IPS DF 6.9 (cell line): ENCODE data around the gene THSD7B.

ENCODE experiments used
- DNase-seq: peaks from one replicate; pipeline ENCODE4 v3.0.0-alpha.2; 2013; ENCODE audit warnings: low read depth, low spot score
- H3K27ac ChIP-seq: one replicate; pipeline ENCODE4 v1.5.1; 2013; ENCODE audit warnings: low read length, control low read depth
- H3K27me3 ChIP-seq: 2 replicates; pipeline ENCODE4 v1.6.1; 2013; ENCODE audit warnings: mild to moderate bottlenecking, low read length; ENCODE audit not compliant: control insufficient read depth, insufficient read depth
- H3K36me3 ChIP-seq: 2 replicates; pipeline ENCODE4 v1.6.1; 2013; ENCODE audit warnings: low read length; ENCODE audit not compliant: control insufficient read depth, insufficient read depth
- H3K4me1 ChIP-seq: 2 replicates; pipeline ENCODE4 v1.6.1; 2013; ENCODE audit warnings: low read length; ENCODE audit not compliant: control insufficient read depth, insufficient read depth
- H3K4me3 ChIP-seq: 2 replicates; pipeline ENCODE4 v1.5.1; 2013; ENCODE audit warnings: mild to moderate bottlenecking, low read length
- H3K9me3 ChIP-seq: 2 replicates; pipeline ENCODE4 v1.6.1; 2013; ENCODE audit warnings: low read length, inconsistent platforms; ENCODE audit not compliant: control insufficient read depth, insufficient read depth
- WGBS: extraction: QIAGEN DNeasy Blood & Tissue Kit; methylation state at CpG from one replicate; pipeline ENCODE4 v1.1.7; 2013; ENCODE audit warnings: mixed read lengths, missing lambda C conversion rate; ENCODE audit not compliant: insufficient read length, insufficient coverage; 5-methylcytosine and 5-hydroxymethylcytosine counted together

Gene THSD7B

DNA sequence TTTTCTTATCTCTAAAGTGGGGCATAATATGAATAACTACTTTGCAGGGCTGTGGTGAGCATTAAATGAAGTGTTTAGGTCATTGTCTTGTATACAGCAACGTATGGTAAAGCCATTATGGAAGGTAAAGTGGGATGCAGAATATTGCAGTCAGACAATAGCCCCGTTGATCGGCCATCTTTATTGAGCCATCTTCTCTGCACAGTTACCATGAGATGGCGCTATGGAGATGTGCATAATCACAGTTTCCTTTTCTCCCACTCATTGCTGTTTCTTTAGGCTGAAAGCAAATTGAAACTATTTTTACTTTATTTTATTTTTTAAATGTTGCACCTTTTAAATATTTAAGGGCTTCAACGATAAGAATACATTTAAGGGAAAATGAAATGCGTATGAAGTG is 108.9 kb downstream of the THSD7B start:
- DNase-seq, result peak; percentile 22
- H3K9me3 ChIP-seq, result no peaks in the 10 kb centered on the region
- WGBS, result no CpG with 5 or more reads among the region's 6 CpGs
- H3K4me3 ChIP-seq, result no peak overlapping the region
- no peak overlapping the region for H3K27ac ChIP-seq
- no peaks in the 10 kb centered on the region for H3K4me1 ChIP-seq
- no peaks in the 10 kb centered on the region for H3K36me3 ChIP-seq
- H3K27me3 ChIP-seq, result no peaks in the 10 kb centered on the region

DNA sequence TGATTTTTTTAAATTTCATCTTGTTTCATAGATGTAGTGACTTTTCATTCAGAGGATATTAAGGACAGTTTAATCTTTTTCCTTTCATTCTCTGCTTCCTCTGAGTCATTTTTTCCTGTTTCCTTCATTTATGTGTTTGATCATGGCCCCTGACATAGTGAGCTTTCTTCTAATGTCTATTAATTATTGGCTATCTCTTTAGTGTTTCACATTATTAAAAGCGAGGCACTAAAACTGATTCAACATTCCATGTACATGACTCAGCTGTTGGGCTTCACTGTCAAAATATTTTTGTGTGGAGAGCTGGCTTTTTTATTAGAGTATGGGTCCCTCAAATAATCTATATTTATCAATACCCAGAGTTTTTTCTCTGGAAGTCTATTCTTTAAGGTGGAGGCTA is 125.8 kb downstream of the THSD7B start:
- no CpG with 5 or more reads among the region's 1 CpG for WGBS
- Histone ChIP-seq H3K4me1 (no peaks in the 10 kb centered on the region), H3K27me3 (no peaks in the 10 kb centered on the region), H3K4me3 (no peak overlapping the region), H3K27ac (no peak overlapping the region), H3K9me3 (no peaks in the 10 kb centered on the region), H3K36me3 (no peaks in the 10 kb centered on the region)
- DNase-seq, result no peak

GRCh38 chr2:136894007-136894634 is 128.8 kb downstream of the THSD7B start:
- Histone ChIP-seq H3K4me1 (no peaks in the 10 kb centered on the region), H3K27me3 (no peaks in the 10 kb centered on the region), H3K9me3 (no peaks in the 10 kb centered on the region), H3K36me3 (no peaks in the 10 kb centered on the region), H3K27ac (no peak overlapping the region), H3K4me3 (no peak overlapping the region)
- WGBS, result no CpG with 5 or more reads among the region's 2 CpGs
- no peak for DNase-seq

DNA sequence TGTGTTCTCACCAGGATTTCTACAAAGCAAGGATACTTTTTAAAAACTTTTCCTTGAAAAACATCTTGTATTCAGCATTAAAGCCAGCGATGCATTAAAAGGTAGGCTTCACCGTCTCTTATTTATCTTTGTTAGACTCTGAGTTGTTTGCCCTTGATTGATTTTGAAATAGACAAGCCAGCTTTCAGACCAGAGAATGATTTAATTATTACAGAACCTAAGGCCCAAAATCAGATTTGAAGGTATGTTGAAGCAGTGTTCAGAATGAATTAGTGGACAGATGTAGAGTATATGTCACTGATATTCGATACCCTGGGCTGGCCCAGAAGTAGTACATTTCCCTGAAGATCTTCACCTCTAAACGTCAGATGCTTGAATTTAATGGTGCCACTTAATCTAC is 136.4 kb downstream of the THSD7B start:
- Histone ChIP-seq H3K27ac (no peak overlapping the region), H3K9me3 (no peaks in the 10 kb centered on the region), H3K4me1 (no peaks in the 10 kb centered on the region), H3K4me3 (no peak overlapping the region), H3K27me3 (no peaks in the 10 kb centered on the region), H3K36me3 (no peaks in the 10 kb centered on the region)
- DNase-seq, result no peak
- WGBS, result no CpG with 5 or more reads among the region's 4 CpGs

DNA sequence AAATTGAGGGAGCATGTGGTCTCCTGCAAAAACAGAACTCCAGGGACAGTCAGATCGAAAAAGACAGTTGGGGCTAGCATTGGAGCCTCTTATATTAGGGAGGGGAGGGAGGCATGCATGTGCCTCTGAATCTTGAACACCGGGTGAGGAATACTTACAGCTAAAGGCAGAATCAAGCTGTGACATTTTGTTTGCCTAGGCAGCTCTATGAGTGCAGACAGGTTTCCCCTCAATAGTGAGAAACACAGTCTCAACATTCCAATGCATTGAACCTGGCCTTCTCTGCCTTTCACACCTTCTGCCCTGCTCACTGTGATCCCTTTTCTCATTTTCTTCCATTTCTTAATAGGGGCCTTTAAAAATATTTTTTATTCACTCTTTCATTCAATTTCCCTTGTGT is 140.4 kb downstream of the THSD7B start:
- H3K4me1 ChIP-seq, result no peaks in the 10 kb centered on the region
- DNase-seq, result no peak
- no peak overlapping the region for H3K4me3 ChIP-seq
- no peaks in the 10 kb centered on the region for H3K9me3 ChIP-seq
- WGBS, result no CpG with 5 or more reads among the region's 2 CpGs
- no peaks in the 10 kb centered on the region for H3K36me3 ChIP-seq
- no peak overlapping the region for H3K27ac ChIP-seq
- no peaks in the 10 kb centered on the region for H3K27me3 ChIP-seq

DNA sequence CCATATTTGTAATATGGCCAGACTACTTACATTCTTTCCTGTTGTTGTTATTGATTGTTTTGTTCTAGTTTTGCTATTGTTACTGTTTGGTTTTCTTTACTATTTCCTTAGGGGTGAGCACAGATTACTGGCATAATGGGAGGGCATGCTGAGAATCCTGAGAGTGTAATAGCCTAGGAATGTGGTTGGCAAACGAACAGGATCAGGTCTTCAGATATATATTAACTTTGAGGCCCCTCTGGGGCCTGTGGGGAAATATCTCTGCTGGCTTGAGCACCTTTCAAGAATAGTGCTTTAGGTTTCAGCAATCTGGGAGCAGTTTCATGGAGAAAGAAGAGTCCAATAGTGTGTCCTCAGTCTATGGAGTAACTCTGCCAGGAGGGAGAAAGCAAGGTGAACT is 144.4 kb downstream of the THSD7B start:
- Histone ChIP-seq H3K9me3 (no peaks in the 10 kb centered on the region), H3K36me3 (no peaks in the 10 kb centered on the region), H3K4me1 (no peaks in the 10 kb centered on the region), H3K27ac (no peak overlapping the region), H3K27me3 (no peaks in the 10 kb centered on the region), H3K4me3 (no peak overlapping the region)
- no peak for DNase-seq
- WGBS, result no CpG with 5 or more reads among the region's 1 CpG

DNA sequence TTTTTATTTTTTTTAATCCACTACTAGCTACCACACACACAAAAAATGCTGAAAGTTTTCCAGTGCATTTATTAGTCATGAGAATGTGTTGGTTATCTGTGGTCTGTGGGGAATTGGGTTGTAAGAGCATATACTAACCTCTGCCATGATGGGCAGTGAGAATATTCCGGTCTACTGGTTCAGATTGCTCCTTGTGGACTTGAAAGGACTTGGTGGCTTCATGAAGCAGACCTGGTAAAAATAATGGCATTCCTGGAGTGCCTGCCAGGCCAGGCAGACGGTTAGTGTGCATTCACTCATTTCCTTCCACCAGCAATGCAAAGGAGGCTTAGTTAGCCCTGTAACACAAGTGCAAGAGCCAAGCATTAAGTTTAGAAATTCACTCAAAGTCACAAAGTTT is 150.8 kb downstream of the THSD7B start:
- no peaks in the 10 kb centered on the region for H3K36me3 ChIP-seq
- H3K27ac ChIP-seq, result no peak overlapping the region
- WGBS, result no CpG with 5 or more reads among the region's 2 CpGs
- DNase-seq, result no peak
- no peak overlapping the region for H3K4me3 ChIP-seq
- H3K9me3 ChIP-seq, result no peaks in the 10 kb centered on the region
- H3K4me1 ChIP-seq, result no peaks in the 10 kb centered on the region
- no peaks in the 10 kb centered on the region for H3K27me3 ChIP-seq

GRCh38 chr2:136917411-136917881 is 152.1 kb downstream of the THSD7B start:
- no CpG with 5 or more reads among the region's 5 CpGs for WGBS

GRCh38 chr2:136919682-136920081 is 154.3 kb downstream of the THSD7B start:
- H3K4me1 ChIP-seq, result no peaks in the 10 kb centered on the region
- WGBS, result no CpG with 5 or more reads among the region's 4 CpGs
- H3K4me3 ChIP-seq, result no peak overlapping the region
- no peak for DNase-seq
- H3K27me3 ChIP-seq, result no peaks in the 10 kb centered on the region
- H3K36me3 ChIP-seq, result no peaks in the 10 kb centered on the region
- H3K27ac ChIP-seq, result no peak overlapping the region
- H3K9me3 ChIP-seq, result no peaks in the 10 kb centered on the region

More at GRCh38 chr2:136917411-136917881, 152.1 kb downstream of the THSD7B start:
- H3K36me3 ChIP-seq, result no peaks in the 10 kb centered on the region
- H3K27me3 ChIP-seq, result no peaks in the 10 kb centered on the region
- no peak for DNase-seq
- H3K9me3 ChIP-seq, result no peaks in the 10 kb centered on the region
- H3K4me3 ChIP-seq, result no peak overlapping the region
- no peak overlapping the region for H3K27ac ChIP-seq
- H3K4me1 ChIP-seq, result no peaks in the 10 kb centered on the region

DNA sequence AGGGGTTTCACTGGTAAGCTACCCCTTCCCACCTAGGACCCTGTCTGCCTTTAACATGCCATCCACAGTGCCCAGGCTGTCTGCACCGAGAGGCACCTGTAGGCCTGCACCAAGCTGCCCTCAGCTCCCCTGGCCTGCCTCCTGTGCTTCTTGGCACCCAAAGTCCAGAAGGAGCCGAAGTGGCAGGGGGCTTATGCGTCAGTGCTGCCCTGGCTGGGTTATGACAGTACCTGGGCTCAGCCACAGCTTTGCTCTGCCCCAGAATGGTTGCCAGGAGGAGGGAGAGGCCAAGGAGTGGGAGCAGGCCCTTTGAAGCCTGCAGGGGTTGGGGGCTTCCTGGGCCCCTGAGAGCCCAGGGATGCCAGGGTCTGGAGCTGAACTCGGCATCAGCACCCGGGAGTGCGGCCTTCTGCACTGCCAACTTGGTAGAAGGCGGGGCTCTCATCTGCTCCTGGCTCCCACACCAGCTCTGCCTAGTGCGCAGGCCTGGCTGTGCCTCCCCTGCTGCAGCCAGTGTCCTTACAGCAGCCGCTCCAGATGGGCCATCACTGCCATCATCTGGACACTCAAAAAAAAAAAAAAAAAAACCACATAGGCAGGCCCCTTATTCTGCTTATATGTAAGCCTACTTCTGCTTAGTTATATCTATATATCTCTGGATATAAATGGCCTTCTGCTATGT is 155.4 kb downstream of the THSD7B start:
- DNase-seq, result no peak
- Histone ChIP-seq H3K4me3 (no peak overlapping the region), H3K27ac (no peak overlapping the region), H3K4me1 (no peaks in the 10 kb centered on the region), H3K36me3 (no peaks in the 10 kb centered on the region), H3K9me3 (no peaks in the 10 kb centered on the region), H3K27me3 (no peaks in the 10 kb centered on the region)
- no CpG with 5 or more reads among the region's 9 CpGs for WGBS

DNA sequence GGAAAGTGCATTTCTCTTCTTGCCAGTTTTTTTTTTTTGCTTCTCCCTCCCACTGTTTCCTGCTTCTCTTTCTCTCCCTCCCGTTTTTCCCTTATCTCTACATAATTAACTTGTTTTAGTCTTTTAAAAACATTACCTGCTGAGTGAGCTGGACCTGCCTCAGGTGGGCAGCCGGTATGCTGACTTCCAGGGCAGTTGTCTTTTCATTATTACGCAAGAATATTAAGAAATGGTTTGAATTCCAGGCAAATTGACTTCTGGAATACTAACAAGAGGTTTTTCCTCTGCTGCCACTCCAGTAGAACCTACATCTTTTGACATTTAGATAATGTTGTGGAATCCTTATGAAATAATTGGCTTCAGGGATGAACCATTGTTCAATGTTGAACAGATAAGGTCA is 161.8 kb downstream of the THSD7B start:
- H3K4me1 ChIP-seq, result no peaks in the 10 kb centered on the region
- WGBS, result no CpG with 5 or more reads among the region's 3 CpGs

More for the DNA sequence above, 161.8 kb downstream of the THSD7B start:
- H3K27ac ChIP-seq, result no peak overlapping the region
- DNase-seq, result no peak
- no peaks in the 10 kb centered on the region for H3K36me3 ChIP-seq
- H3K4me3 ChIP-seq, result no peak overlapping the region
- no peaks in the 10 kb centered on the region for H3K27me3 ChIP-seq
- no peaks in the 10 kb centered on the region for H3K9me3 ChIP-seq
